ENCODE measurements around the gene CDON. TPM values are rescaled to one million over a fixed set of nuclear protein-coding genes. Genes with fewer than 3 reads are reported as not detected.

CDON gene
- total and polyA plus RNA-seq, 9 of the 15 experiments (the other 6 are each of a cell fraction or from before 2014, with no cell fraction given), result 0.08 to 0.64 (median 0.40) TPM

DNA sequence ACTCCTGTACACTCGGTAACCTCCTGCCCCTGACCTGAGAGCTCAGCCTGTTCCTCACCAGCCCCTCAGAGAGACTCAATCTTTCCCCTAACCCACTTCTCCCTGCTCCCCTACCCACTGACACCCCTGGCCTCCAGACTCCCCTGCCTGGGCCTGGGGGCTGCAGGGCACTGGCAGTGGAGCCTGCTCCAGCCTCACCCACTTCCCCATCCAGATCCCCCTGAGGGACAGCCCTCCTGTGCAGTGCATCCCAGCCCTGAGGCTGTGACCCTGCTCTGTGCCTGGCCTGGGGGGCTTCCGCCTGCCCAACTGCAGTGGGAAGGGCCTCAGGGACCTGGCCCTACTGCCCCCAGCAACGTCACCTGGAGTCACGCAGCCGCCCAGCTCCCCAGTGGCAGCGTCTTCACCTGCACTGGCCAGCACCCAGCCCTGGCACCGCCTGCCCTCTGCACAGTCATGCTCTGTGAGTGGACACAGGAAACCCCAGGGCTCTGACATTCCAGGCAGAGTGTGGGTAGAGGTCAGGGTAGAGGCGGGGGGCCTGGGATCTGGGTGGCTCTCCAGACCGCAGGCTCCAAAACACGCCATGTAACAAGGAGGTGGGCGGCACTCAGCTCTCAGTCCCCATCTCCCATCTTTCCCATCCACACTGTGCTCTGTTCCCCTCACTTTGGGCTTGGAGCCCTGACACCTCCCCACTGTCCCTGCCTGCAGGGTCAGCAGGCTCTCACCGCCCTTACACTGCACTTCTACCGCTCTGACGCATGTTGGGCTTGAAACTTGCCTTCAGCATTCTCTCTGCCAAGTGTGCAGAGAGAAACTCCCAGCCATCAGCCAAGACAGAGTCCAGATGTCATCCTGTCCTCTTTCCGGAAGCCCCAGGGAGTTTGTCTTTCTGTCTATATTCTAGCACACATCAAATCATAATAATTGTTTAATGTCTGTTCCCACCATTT, 111.7 kb downstream of the CDON start (continued):
- TF ChIP-seq NR3C1 (CRISPR knock-in tag; IDR thresholded peaks at IDR 0.05) (no peak), ZNF444 (CRISPR knock-in tag; IDR thresholded peaks at IDR 0.05) (no peak)

DNA sequence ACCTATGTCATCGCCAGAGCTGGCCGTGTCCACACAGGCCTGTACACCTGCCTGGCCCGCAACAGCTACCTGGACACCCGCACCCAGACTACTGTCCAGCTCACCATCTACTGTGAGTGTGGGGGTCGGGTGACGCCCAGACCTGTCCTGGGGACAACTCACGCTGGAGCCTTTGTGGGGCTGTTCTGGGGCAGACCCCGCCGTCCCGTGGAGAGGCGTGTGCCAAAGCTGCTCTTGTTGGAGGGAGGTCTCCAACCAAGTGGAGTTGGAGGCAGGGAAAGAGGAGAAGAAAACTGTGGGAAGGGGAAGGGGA, 112.5 kb downstream of the CDON start:
- intact Hi-C loops (cut with micrococcal nuclease) (no loop called here), in situ Hi-C loops (cut with MboI) (no loop called here)
- ATAC-seq, result no peak
- no peak for DNase-seq (ENCODE audit: extremely low read depth in 1 of 4, low spot score in 3 of 4)
- Histone ChIP-seq H3K9me3 (replicated peaks; ENCODE audit: control insufficient read depth, insufficient read depth, low read depth, low read length) (no peaks in the 10 kb centered on the region), H2AFZ (ENCODE audit: low read depth, low read length) (no peak overlapping the region), H3K9ac (ENCODE audit: insufficient read depth in 1 of 2, low read depth in 2 of 2, low read length in 2 of 2) (no peak overlapping the region), H3K27me3 (ENCODE audit: control insufficient read depth in 2 of 2, insufficient read depth in 2 of 2, low read length in 2 of 2) (peaks cover 56 to 85% of the 10 kb centered on the region in 2 experiments), H3K4me1 (replicated peaks in 1 of 2; ENCODE audit: control insufficient read depth in 2 of 2, insufficient read depth in 2 of 2, low read length in 2 of 2) (peaks cover 2 to 18% of the 10 kb centered on the region in 2 experiments; a peak in 2 of 5 replicates), H3K4me3 (no peak overlapping the region), H3K9me1 (ENCODE audit: control insufficient read depth, insufficient read depth, low read length) (peaks cover 4% of the 10 kb centered on the region), H3K4me2 (ENCODE audit: insufficient read depth, low read length) (no peak overlapping the region), H3K79me2 (ENCODE audit: control insufficient read depth, insufficient read depth, low read length) (no peaks in the 10 kb centered on the region), H4K20me1 (replicated peaks; ENCODE audit: control insufficient read depth, insufficient read depth, low read length) (peaks cover 5% of the 10 kb centered on the region; the same call in 1 of the 2 replicates), H3K36me3 (ENCODE audit: control insufficient read depth, insufficient read depth, low read length) (no peaks in the 10 kb centered on the region), H3K27ac (ENCODE audit: extremely low read depth, low read depth, low read length) (no peak overlapping the region)
- TF ChIP-seq ELF4 (CRISPR knock-in tag; IDR thresholded peaks at IDR 0.05) (no peak), STAG1 (CRISPR knock-in tag; IDR thresholded peaks at IDR 0.05; ENCODE audit: borderline replicate concordance) (no peak), FUS (optimal IDR thresholded peaks at IDR 0.05; ENCODE audit: low read depth, low read length) (no peak), MTA2 (IDR thresholded peaks at IDR 0.05; ENCODE audit: low read depth) (no peak), NFRKB (IDR thresholded peaks at IDR 0.05; ENCODE audit: low read depth) (no peak), CBX5 (IDR thresholded peaks at IDR 0.05; ENCODE audit: borderline replicate concordance, low read depth) (no peak), ZFPM2 (CRISPR knock-in tag; IDR thresholded peaks at IDR 0.05) (no peak)
- TF ChIP-seq, protein P1, sequence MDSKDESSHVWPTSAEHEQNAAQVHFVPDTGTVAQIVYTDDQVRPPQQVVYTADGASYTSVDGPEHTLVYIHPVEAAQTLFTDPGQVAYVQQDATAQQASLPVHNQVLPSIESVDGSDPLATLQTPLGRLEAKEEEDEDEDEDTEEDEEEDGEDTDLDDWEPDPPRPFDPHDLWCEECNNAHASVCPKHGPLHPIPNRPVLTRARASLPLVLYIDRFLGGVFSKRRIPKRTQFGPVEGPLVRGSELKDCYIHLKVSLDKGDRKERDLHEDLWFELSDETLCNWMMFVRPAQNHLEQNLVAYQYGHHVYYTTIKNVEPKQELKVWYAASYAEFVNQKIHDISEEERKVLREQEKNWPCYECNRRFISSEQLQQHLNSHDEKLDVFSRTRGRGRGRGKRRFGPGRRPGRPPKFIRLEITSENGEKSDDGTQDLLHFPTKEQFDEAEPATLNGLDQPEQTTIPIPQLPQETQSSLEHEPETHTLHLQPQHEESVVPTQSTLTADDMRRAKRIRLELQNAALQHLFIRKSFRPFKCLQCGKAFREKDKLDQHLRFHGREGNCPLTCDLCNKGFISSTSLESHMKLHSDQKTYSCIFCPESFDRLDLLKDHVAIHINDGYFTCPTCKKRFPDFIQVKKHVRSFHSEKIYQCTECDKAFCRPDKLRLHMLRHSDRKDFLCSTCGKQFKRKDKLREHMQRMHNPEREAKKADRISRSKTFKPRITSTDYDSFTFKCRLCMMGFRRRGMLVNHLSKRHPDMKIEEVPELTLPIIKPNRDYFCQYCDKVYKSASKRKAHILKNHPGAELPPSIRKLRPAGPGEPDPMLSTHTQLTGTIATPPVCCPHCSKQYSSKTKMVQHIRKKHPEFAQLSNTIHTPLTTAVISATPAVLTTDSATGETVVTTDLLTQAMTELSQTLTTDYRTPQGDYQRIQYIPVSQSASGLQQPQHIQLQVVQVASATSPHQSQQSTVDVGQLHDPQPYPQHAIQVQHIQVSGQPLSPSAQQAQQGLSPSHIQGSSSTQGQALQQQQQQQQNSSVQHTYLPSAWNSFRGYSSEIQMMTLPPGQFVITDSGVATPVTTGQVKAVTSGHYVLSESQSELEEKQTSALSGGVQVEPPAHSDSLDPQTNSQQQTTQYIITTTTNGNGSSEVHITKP (IDR thresholded peaks at IDR 0.05; ENCODE audit: partially characterized antibody), result no peak
- TF ChIP-seq, protein P2, sequence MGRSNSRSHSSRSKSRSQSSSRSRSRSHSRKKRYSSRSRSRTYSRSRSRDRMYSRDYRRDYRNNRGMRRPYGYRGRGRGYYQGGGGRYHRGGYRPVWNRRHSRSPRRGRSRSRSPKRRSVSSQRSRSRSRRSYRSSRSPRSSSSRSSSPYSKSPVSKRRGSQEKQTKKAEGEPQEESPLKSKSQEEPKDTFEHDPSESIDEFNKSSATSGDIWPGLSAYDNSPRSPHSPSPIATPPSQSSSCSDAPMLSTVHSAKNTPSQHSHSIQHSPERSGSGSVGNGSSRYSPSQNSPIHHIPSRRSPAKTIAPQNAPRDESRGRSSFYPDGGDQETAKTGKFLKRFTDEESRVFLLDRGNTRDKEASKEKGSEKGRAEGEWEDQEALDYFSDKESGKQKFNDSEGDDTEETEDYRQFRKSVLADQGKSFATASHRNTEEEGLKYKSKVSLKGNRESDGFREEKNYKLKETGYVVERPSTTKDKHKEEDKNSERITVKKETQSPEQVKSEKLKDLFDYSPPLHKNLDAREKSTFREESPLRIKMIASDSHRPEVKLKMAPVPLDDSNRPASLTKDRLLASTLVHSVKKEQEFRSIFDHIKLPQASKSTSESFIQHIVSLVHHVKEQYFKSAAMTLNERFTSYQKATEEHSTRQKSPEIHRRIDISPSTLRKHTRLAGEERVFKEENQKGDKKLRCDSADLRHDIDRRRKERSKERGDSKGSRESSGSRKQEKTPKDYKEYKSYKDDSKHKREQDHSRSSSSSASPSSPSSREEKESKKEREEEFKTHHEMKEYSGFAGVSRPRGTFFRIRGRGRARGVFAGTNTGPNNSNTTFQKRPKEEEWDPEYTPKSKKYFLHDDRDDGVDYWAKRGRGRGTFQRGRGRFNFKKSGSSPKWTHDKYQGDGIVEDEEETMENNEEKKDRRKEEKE (IDR thresholded peaks at IDR 0.05; ENCODE audit: borderline replicate concordance in 1 of 2, control insufficient read depth in 1 of 2, low read depth in 2 of 2, low read length in 1 of 2), result no peak
- BruUV-seq (replicated peaks), result no TSS peak
- no peak for FAIRE-seq
- 2% methylated on average over 11 of the region's 11 CpGs for WGBS (ENCODE audit: insufficient coverage, low coverage, missing lambda C conversion rate)
- ChIA-PET CTCF (ENCODE audit: low intra/inter-chr PET ratio) (no interaction called here), POLR2A (no interaction called here)
